Endothelial cell of umbilical vein (primary cell): Measurements from ENCODE around the gene CALN1. TPM values are rescaled to one million over a fixed set of nuclear protein-coding genes. Genes with fewer than 3 reads are reported as not detected.

Source experiments
- BruUV-seq: library from RNA; stranded (reverse); fragments of 400-500 nt; replicated peaks from 2 replicates; lab custom pipeline; 2021; lab: Mats Ljungman, UMichigan
- CTCF ChIA-PET: fragments of 300-600, 350-600 bp; sonication (Branson Sonifier 250); formaldehyde crosslinking; loops from one replicate; lab custom pipeline; 2021; ENCODE audit warnings: antibody characterized with exemption, inconsistent platforms; lab: Charles Lee
- POLR2A ChIA-PET: fragments of 300-600, 350-600 bp; sonication (Branson Sonifier 250); formaldehyde crosslinking; loops from one replicate; lab custom pipeline; 2021; ENCODE audit warnings: antibody characterized with exemption, inconsistent platforms; lab: Charles Lee
- DNase-seq: peaks from one replicate; pipeline ENCODE4 v3.0.0-alpha.2; 2011; ENCODE audit warnings: low read depth, low spot score
- FAIRE-seq: peaks from 2 replicates; lab custom pipeline; 2011; peaks lifted over from hg19 to GRCh38; lab: Jason Lieb, UNC
- H2AFZ ChIP-seq: 2 replicates; pipeline ENCODE4 v1.6.0; 2012; ENCODE audit warnings: low read depth, low read length, control low read depth, inconsistent platforms
- H3K27ac ChIP-seq: 2 replicates; pipeline ENCODE4 v1.5.1; 2011; ENCODE audit warnings: low read depth, mild to moderate bottlenecking, control low read depth, low read length, moderate library complexity; ENCODE audit not compliant: insufficient read depth
- H3K27me3 ChIP-seq, 2 experiments: 2 replicates each; pipeline versions ENCODE4 v1.6.0 to v1.6.1; 2011; ENCODE audit warnings: low read length in 2 of 2, mixed read lengths in 1 of 2; ENCODE audit not compliant: control insufficient read depth in 2 of 2, insufficient read depth in 2 of 2
- H3K36me3 ChIP-seq, 2 experiments: 2 replicates in 1 of 2; 3 replicates in 1 of 2; pipeline ENCODE4 v1.5.1; 2011; ENCODE audit warnings: low read length in 2 of 2, mild to moderate bottlenecking in 1 of 2, moderate library complexity in 1 of 2; ENCODE audit not compliant: control insufficient read depth in 2 of 2, insufficient read depth in 2 of 2; ENCODE audit errors: extremely low read depth in 1 of 2
- H3K4me1 ChIP-seq: 3 replicates; pipeline ENCODE4 v1.5.1; 2011; ENCODE audit warnings: mild to moderate bottlenecking, low read length; ENCODE audit not compliant: control insufficient read depth, insufficient read depth; ENCODE audit errors: extremely low read depth
- H3K4me2 ChIP-seq: 2 replicates; pipeline ENCODE4 v1.6.1; 2011; ENCODE audit warnings: low read length, control low read depth, mixed read lengths; ENCODE audit not compliant: insufficient read depth
- H3K4me3 ChIP-seq, 3 experiments: fragments of 200-600 bp in 1 of 3; sonication (generic), shearing (Covaris generic) in 1 of 3; replicated peaks in 1 of 3; 2 replicates each; pipeline ENCODE4 v1.5.1; 2011 to 2016; ENCODE audit warnings: control low read depth in 3 of 3, low read length in 3 of 3, mild to moderate bottlenecking in 2 of 3, inconsistent platforms in 1 of 3, low read depth in 1 of 3, moderate library complexity in 1 of 3; ENCODE audit not compliant: insufficient read depth in 1 of 3
- H3K79me2 ChIP-seq: 2 replicates; pipeline ENCODE4 v1.6.0; 2012; ENCODE audit warnings: low read length, inconsistent platforms; ENCODE audit not compliant: control insufficient read depth, insufficient read depth
- H3K9ac ChIP-seq: replicated peaks from 2 replicates; pipeline ENCODE3; 2011; ENCODE audit warnings: low read length, control low read depth; ENCODE audit not compliant: insufficient read depth; ENCODE audit errors: extremely low read depth
- H3K9me1 ChIP-seq: replicated peaks from 3 replicates; pipeline ENCODE4 v1.6.0; 2011; ENCODE audit warnings: mild to moderate bottlenecking, low read length; ENCODE audit not compliant: control insufficient read depth, insufficient read depth; ENCODE audit errors: extremely low read depth
- H3K9me3 ChIP-seq: replicated peaks from 2 replicates; pipeline ENCODE4 v1.5.1; 2012; ENCODE audit warnings: low read length, inconsistent platforms; ENCODE audit not compliant: control insufficient read depth, insufficient read depth
- H4K20me1 ChIP-seq: replicated peaks from 2 replicates; pipeline ENCODE3; 2011; ENCODE audit warnings: mild to moderate bottlenecking, low read length; ENCODE audit not compliant: control insufficient read depth, insufficient read depth; ENCODE audit errors: extremely low read depth
- CTCF ChIP-seq, 2 donors: IDR thresholded peaks; 1 replicate in 1 of 2; 2 replicates in 1 of 2; pipeline ENCODE4 v1.5.1; 2011; ENCODE audit warnings: low read length in 2 of 2, mild to moderate bottlenecking in 2 of 2, moderate library complexity in 2 of 2, control low read depth in 1 of 2, inconsistent platforms in 1 of 2, low read depth in 1 of 2; ENCODE audit not compliant: insufficient read depth in 1 of 2; ENCODE audit errors: extremely low read depth in 1 of 2
- FOS ChIP-seq: IDR thresholded peaks from 2 replicates; pipeline ENCODE4 v1.6.1; 2011; ENCODE audit warnings: mild to moderate bottlenecking, low read length, moderate library complexity, borderline replicate concordance; ENCODE audit not compliant: insufficient read depth
- GATA2 ChIP-seq: IDR thresholded peaks from 2 replicates; pipeline ENCODE4 v1.7.0; 2011; ENCODE audit warnings: low read depth, mild to moderate bottlenecking, moderate library complexity, mixed read lengths, low read length; ENCODE audit not compliant: insufficient read length, insufficient read depth
- MAX ChIP-seq: IDR thresholded peaks from 2 replicates; pipeline ENCODE4 v1.6.1; 2011; ENCODE audit not compliant: insufficient read depth, insufficient read length
- POLR2AphosphoS5 ChIP-seq: IDR thresholded peaks from 2 replicates; pipeline ENCODE4 v1.6.1; 2012; ENCODE audit warnings: low read depth, mild to moderate bottlenecking, control low read depth, low read length, moderate library complexity; ENCODE audit not compliant: insufficient read depth
- dilution Hi-C: fragments of 300-500 bp; cut with MboI; formaldehyde crosslinking; loops from one replicate; pipeline ENCODE4 v1.15.0; 2019; ENCODE audit warnings: low sequenced_read_pairs; ENCODE audit not compliant: extremely low pct_ligation_motif_present
- intact Hi-C: fragments of 100-400 bp; cut with micrococcal nuclease; formaldehyde crosslinking; loops from one replicate; pipeline ENCODE4 v1.10.0; 2022
- polyA plus RNA-seq, 4 experiments: library from polyadenylated mRNA; depleted of rRNA in 3 of 4; stranded (reverse) in 3 of 4; unstranded in 1 of 4; fragments of >200 nt; gene quantifications; 2 replicates each; pipeline versions ENCODE4 v1.2.1 to v1.2.3, GENCODE V29; 2011 to 2012; ENCODE audit warnings: missing spikeins in 1 of 4
- total RNA-seq: library from RNA; stranded (reverse); gene quantifications from 2 replicates; pipeline ENCODE4 v1.2.3, GENCODE V29; 2021

Gene CALN1
- total and polyA plus RNA-seq, 2 donors (not counting 3 experiments of a cell fraction or from before 2014, with no cell fraction given): not detected

GRCh38 chr7:72038022-72038732 is 374.0 kb downstream of the CALN1 start:
- no peak overlapping the region for H2AFZ ChIP-seq
- BruUV-seq: no TSS peak
- TF ChIP-seq GATA2 (no peak), FOS (no peak), POLR2AphosphoS5 (no peak), CTCF (IDR thresholded peaks at IDR 0.05; ENCODE audit: extremely low read depth in 1 of 2, insufficient read depth in 1 of 2, low read depth in 1 of 2, low read length in 2 of 2) (no peak), MAX (no peak)
- H3K36me3 ChIP-seq: no peaks in the 10 kb centered on the region
- no peak overlapping the region for H3K9ac ChIP-seq
- no peaks in the 10 kb centered on the region for H3K9me1 ChIP-seq
- no peaks in the 10 kb centered on the region for H3K4me1 ChIP-seq
- H3K4me2 ChIP-seq: no peak overlapping the region
- no peak overlapping the region for H3K4me3 ChIP-seq
- no peaks in the 10 kb centered on the region for H4K20me1 ChIP-seq
- DNase-seq (no peak), FAIRE-seq (no peak)
- H3K27me3 ChIP-seq: no peaks in the 10 kb centered on the region
- CTCF ChIA-PET: no interaction called here
- peaks cover 2% of the 10 kb centered on the region for H3K9me3 ChIP-seq
- intact Hi-C loops (no loop called here), dilution Hi-C loops (no loop called here)
- POLR2A ChIA-PET: no interaction called here
- H3K79me2 ChIP-seq: no peaks in the 10 kb centered on the region
- no peak overlapping the region for H3K27ac ChIP-seq
